ENCODE results near the gene KSR1. TPM values are rescaled to one million over a fixed set of nuclear protein-coding genes. Genes with fewer than 3 reads are reported as not detected.

The KSR1 gene
- total and polyA plus RNA-seq, 12 donors, result 16.0 to 50.4 (median 38.5) TPM

- WGBS, 4 donors, result 61 to 69% (median 68%) methylated on average over 5 of the region's 5 CpGs
- intact Hi-C loops (cut with DNase I), result no loop called here
- TF ChIP-seq CTCF (IDR thresholded peaks at IDR 0.05) (no peak), POLR2A (IDR thresholded peaks at IDR 0.05) (no peak)
- no peaks in the 10 kb centered on the region for H3K36me3 ChIP-seq (replicated peaks in 1 of 2)
- peaks cover 13 to 44% of the 10 kb centered on the region in 2 donors for H3K4me1 ChIP-seq (replicated peaks in 1 of 2)
- H3K27me3 ChIP-seq, result no peaks in the 10 kb centered on the region
- peak overlapping the region in 1 of 5 donors; percentile 5 for H3K27ac ChIP-seq
- no peak for DNase-seq
- no peaks in the 10 kb centered on the region for H3K9me3 ChIP-seq (replicated peaks in 1 of 3)
- no peak overlapping the region for H3K4me3 ChIP-seq
These were observed 99.1 kb downstream of the KSR1 start for GRCh38 chr17:27555339-27555738.

- no peak overlapping the region for H3K4me3 ChIP-seq
- no peaks in the 10 kb centered on the region for H3K36me3 ChIP-seq (replicated peaks in 1 of 2)
- no peaks in the 10 kb centered on the region for H3K27me3 ChIP-seq
- no peak for DNase-seq
- no peak overlapping the region for H3K27ac ChIP-seq
- TF ChIP-seq CTCF (IDR thresholded peaks at IDR 0.05) (no peak), POLR2A (IDR thresholded peaks at IDR 0.05) (no peak)
- intact Hi-C loops (cut with DNase I), result no loop called here
- no peaks in the 10 kb centered on the region for H3K9me3 ChIP-seq (replicated peaks in 1 of 3)
- 77 to 90% (median 84%) methylated on average over 4 to 5 of the region's 5 CpGs for WGBS, 4 donors
- H3K4me1 ChIP-seq (replicated peaks in 1 of 2), result peaks cover 17 to 58% of the 10 kb centered on the region in 2 donors
These were observed 102.1 kb downstream of the KSR1 start for GRCh38 chr17:27558341-27558740.

- H3K36me3 ChIP-seq (replicated peaks in 1 of 2), result no peaks in the 10 kb centered on the region
- no peaks in the 10 kb centered on the region for H3K9me3 ChIP-seq (replicated peaks in 1 of 3)
- H3K4me1 ChIP-seq (replicated peaks in 1 of 2), result peaks cover 17 to 53% of the 10 kb centered on the region in 2 donors
- DNase-seq, result no peak
- H3K4me3 ChIP-seq, result no peak overlapping the region
- WGBS, 4 donors, result 80 to 91% (median 82%) methylated on average over 12 of the region's 12 CpGs
- no peaks in the 10 kb centered on the region for H3K27me3 ChIP-seq
- intact Hi-C loops (cut with DNase I), result no loop called here
- TF ChIP-seq CTCF (IDR thresholded peaks at IDR 0.05) (no peak), POLR2A (IDR thresholded peaks at IDR 0.05) (no peak)
- H3K27ac ChIP-seq, result peak overlapping the region in 3 of 5 donors; percentile 53 to 85 (median 74)
These were observed 102.7 kb downstream of the KSR1 start for GRCh38 chr17:27558842-27559505.

- H3K36me3 ChIP-seq (replicated peaks in 1 of 2), result no peaks in the 10 kb centered on the region
- peak in 2 of 6 experiments; percentile 31 to 35 for TF ChIP-seq CTCF (IDR thresholded peaks at IDR 0.05)
- no peak for TF ChIP-seq POLR2A (IDR thresholded peaks at IDR 0.05)
- H3K27me3 ChIP-seq, result no peaks in the 10 kb centered on the region
- peak overlapping the region in 4 of 5 donors; percentile 39 to 85 (median 64) for H3K27ac ChIP-seq
- intact Hi-C loops (cut with DNase I), result no loop called here
- 42 to 55% (median 50%) methylated on average over 21 to 22 of the region's 22 CpGs for WGBS, 4 donors
- H3K9me3 ChIP-seq (replicated peaks in 1 of 3), result no peaks in the 10 kb centered on the region
- H3K4me3 ChIP-seq, result peak overlapping the region in 1 of 4 donors; percentile 18
- H3K4me1 ChIP-seq (replicated peaks in 1 of 2), result peaks cover 14 to 49% of the 10 kb centered on the region in 2 donors
- peak in 6 of 7 donors; percentile 61 to 83 (median 69) for DNase-seq
These were observed 103.5 kb downstream of the KSR1 start for GRCh38 chr17:27559506-27560481.
